Uterine smooth muscle cell (primary cell): Measurements from ENCODE around the gene B3GALT2. TPM values are rescaled to one million over a fixed set of nuclear protein-coding genes. Genes with fewer than 3 reads are reported as not detected.

Experiments used
- total RNA-seq: library from RNA; depleted of rRNA; stranded (reverse); fragments of >200 nt; gene quantifications from 2 replicates; pipeline ENCODE4 v1.2.3, GENCODE V29; 2014

The B3GALT2 gene, protein sequence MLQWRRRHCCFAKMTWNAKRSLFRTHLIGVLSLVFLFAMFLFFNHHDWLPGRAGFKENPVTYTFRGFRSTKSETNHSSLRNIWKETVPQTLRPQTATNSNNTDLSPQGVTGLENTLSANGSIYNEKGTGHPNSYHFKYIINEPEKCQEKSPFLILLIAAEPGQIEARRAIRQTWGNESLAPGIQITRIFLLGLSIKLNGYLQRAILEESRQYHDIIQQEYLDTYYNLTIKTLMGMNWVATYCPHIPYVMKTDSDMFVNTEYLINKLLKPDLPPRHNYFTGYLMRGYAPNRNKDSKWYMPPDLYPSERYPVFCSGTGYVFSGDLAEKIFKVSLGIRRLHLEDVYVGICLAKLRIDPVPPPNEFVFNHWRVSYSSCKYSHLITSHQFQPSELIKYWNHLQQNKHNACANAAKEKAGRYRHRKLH
- under 0.01 and 0.12 TPM in 2 replicates for total RNA-seq

DNA sequence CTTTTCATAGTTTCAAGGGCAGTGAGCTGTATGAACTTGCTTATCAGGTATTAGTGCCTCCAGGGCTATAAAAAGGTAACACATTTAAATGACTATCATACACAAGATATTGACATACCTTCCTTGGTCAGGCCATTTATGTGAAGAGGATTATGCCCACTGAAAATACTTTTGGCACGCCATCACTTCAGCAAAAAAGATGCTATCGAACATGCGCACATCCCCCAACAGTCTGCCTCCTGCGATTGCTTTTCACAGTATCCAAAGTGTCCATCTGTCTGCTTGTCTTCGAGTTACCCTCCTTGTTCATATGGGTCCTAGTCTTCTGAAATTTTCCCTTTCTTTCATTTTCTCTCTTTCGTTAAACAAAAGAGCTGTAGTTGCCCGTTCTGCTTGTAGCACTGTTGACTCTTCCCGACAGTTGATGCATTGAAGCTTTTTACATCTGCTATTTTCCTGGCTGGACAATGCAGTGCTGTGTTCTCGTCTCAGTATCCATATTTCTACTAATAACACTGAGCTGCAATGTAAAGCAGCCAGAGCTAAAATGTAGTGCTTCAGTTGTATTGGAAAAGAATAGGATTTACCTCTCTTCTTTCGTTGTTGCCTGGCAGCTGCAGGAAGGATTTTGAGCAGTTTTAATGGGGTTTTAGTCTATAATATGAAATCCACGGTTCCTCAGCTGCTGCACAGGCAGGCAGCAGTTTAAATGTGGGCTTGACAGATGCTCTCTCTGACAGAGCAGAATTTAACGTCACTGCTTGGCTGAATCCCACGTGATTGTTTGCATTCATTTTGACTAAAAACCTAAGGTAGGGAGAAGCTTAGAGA, at the start of gene B3GALT2:
Gene B3GALT2 (minus strand): TSS at position 713 of the 831 bp plus-strand sequence. CDS start 5,051 bp downstream, outside the sequence.

Other genes with a start within 250 kb of the B3GALT2 start
- 25.7 and 40.8 TPM in 2 replicates for gene UCHL5, start 127.3 kb downstream of the B3GALT2 start, total RNA-seq
- 121 and 132 TPM in 2 replicates for gene RO60, start 127.0 kb downstream of the B3GALT2 start, total RNA-seq
- gene GLRX2, start 81.2 kb downstream of the B3GALT2 start, total RNA-seq = 11.2 and 20.8 TPM in 2 replicates
- gene CDC73, start 64.6 kb downstream of the B3GALT2 start, total RNA-seq = 23.7 and 30.6 TPM in 2 replicates